HCT116 (cell line): ENCODE measurements around the gene ACSS1.

Source experiments
- CTCF ChIP-seq, 3 experiments: fragments of 200-600 bp in 1 of 3; sonication (generic) in 1 of 3; IDR thresholded peaks in 2 of 3; conservative IDR thresholded peaks in 1 of 3; 2 replicates each; pipeline ENCODE4 v1.5.1; 2012 to 2017; ENCODE audit warnings: low read depth in 2 of 3, low read length in 2 of 3, antibody characterized with exemption in 1 of 3, borderline replicate concordance in 1 of 3, control low read depth in 1 of 3, mild to moderate bottlenecking in 1 of 3, mixed read lengths in 1 of 3, mixed run types in 1 of 3, moderate library complexity in 1 of 3; ENCODE audit not compliant: insufficient read depth in 1 of 3
- ELF1 ChIP-seq: IDR thresholded peaks from 2 replicates; pipeline ENCODE4 v1.6.1; 2012; ENCODE audit warnings: low read depth, borderline replicate concordance
- EZH2 ChIP-seq: fragments of 200-600 bp; sonication (generic); IDR thresholded peaks from 2 replicates; pipeline ENCODE4 v1.6.1; 2017; ENCODE audit warnings: antibody characterized with exemption, mixed run types
- EZH2phosphoT487 ChIP-seq: fragments of 200-600 bp; IDR thresholded peaks from 2 replicates; pipeline ENCODE4 v1.6.1; 2018; ENCODE audit warnings: antibody characterized with exemption, borderline replicate concordance
- JUND ChIP-seq: IDR thresholded peaks from 2 replicates; pipeline ENCODE4 v1.6.1; 2012
- POLR2A ChIP-seq: IDR thresholded peaks from 2 replicates; pipeline ENCODE4 v1.7.0; 2011; ENCODE audit warnings: borderline replicate concordance; ENCODE audit not compliant: insufficient read depth, insufficient read length; ENCODE audit errors: extremely low read depth
- POLR2AphosphoS5 ChIP-seq: IDR thresholded peaks from 2 replicates; pipeline ENCODE4 v1.6.1; 2011; ENCODE audit warnings: mild to moderate bottlenecking, low read depth, low read length, moderate library complexity
- REST ChIP-seq: IDR thresholded peaks from 2 replicates; pipeline ENCODE4 v1.6.1; 2012; ENCODE audit warnings: low read depth
- ZBTB33 ChIP-seq: IDR thresholded peaks from 2 replicates; pipeline ENCODE4 v1.6.1; 2011; ENCODE audit warnings: mild to moderate bottlenecking, low read length, moderate library complexity; ENCODE audit not compliant: insufficient replicate concordance; ENCODE audit errors: extremely low read depth

- TF ChIP-seq EZH2 (no peak), REST (no peak), CTCF (IDR thresholded peaks at IDR 0.05 in 2 of 3, conservative IDR thresholded peaks at IDR 0.05 in 1 of 3; ENCODE audit: borderline replicate concordance in 1 of 3, insufficient read depth in 1 of 3, low read depth in 2 of 3, low read length in 2 of 3) (no peak), POLR2A (no peak), JUND (no peak), POLR2AphosphoS5 (no peak), EZH2phosphoT487 (no peak), ZBTB33 (no peak), ELF1 (no peak)
These were observed 6.0 kb upstream of the ACSS1 start for GRCh38 chr20:25063981-25064380.
